Bronchial epithelial cell (primary cell): ENCODE measurements around the gene MRPL51. TPM values are rescaled to one million over a fixed set of nuclear protein-coding genes. Genes with fewer than 3 reads are reported as not detected.
A peak's percentile ranks its signal among the peaks of the same experiment; 100 is the strongest.
"Not testable (repeated sequence)": the region's sequence is repeated elsewhere in the genome, so short reads cannot be mapped to it uniquely, and the experiment has no call there.

Experiments used
- DNase-seq: peaks from one replicate; pipeline ENCODE4 v3.0.0-alpha.2; 2010; ENCODE audit warnings: low read depth
- FAIRE-seq: peaks from 2 replicates; lab custom pipeline; 2011; peaks lifted over from hg19 to GRCh38; lab: Jason Lieb, UNC
- H3K27me3 ChIP-seq: 2 replicates; pipeline ENCODE4 v1.5.1; 2011; ENCODE audit warnings: low read length; ENCODE audit not compliant: control insufficient read depth, insufficient read depth
- H3K36me3 ChIP-seq: 2 replicates; pipeline ENCODE4 v1.5.1; 2011; ENCODE audit warnings: low read length; ENCODE audit not compliant: control insufficient read depth, insufficient read depth
- H3K4me3 ChIP-seq: 2 replicates; pipeline ENCODE4 v1.5.1; 2011; ENCODE audit warnings: mild to moderate bottlenecking, low read depth, low read length, control low read depth
- total RNA-seq: library from RNA; depleted of rRNA; stranded (reverse); fragments of >200 nt; gene quantifications from 2 replicates; pipeline ENCODE4 v1.2.1, GENCODE V29; 2014
- TF ChIP-seq, protein P1 (sequence below): IDR thresholded peaks from 2 replicates; pipeline ENCODE4 v1.5.1; 2011; ENCODE audit warnings: mild to moderate bottlenecking, moderate library complexity, low read length, control low read depth, inconsistent platforms; ENCODE audit not compliant: insufficient read depth, severe bottlenecking

Gene MRPL51
- total RNA-seq, 1 donor from 2014 or later: 61.1 TPM

DNA sequence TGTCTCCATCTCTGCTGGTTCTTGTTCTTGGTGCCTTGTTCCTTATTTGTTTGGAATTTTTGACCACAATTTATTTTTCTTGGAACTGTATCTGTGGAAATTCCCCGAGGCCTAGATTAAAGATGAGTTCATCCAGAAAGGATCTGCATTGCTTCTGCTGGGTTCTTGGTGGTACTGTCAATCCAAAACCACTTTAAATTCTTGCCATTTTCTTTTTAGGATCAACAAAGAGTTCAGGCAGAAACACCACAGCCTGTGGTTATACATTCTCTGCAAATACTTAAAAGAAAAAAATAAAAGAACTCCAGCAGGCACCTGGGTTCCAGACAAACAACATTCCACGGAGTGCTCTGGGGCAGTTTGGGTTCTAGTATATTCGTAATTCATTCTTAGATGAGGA, 16.6 kb downstream of the MRPL51 start:
- H3K36me3 ChIP-seq: no peaks in the 10 kb centered on the region
- TF ChIP-seq, protein P1, sequence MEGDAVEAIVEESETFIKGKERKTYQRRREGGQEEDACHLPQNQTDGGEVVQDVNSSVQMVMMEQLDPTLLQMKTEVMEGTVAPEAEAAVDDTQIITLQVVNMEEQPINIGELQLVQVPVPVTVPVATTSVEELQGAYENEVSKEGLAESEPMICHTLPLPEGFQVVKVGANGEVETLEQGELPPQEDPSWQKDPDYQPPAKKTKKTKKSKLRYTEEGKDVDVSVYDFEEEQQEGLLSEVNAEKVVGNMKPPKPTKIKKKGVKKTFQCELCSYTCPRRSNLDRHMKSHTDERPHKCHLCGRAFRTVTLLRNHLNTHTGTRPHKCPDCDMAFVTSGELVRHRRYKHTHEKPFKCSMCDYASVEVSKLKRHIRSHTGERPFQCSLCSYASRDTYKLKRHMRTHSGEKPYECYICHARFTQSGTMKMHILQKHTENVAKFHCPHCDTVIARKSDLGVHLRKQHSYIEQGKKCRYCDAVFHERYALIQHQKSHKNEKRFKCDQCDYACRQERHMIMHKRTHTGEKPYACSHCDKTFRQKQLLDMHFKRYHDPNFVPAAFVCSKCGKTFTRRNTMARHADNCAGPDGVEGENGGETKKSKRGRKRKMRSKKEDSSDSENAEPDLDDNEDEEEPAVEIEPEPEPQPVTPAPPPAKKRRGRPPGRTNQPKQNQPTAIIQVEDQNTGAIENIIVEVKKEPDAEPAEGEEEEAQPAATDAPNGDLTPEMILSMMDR: no peak
- peaks cover 2% of the 10 kb centered on the region for H3K27me3 ChIP-seq
- FAIRE-seq: no peak
- no peak for DNase-seq
- H3K4me3 ChIP-seq: no peak overlapping the region

DNA sequence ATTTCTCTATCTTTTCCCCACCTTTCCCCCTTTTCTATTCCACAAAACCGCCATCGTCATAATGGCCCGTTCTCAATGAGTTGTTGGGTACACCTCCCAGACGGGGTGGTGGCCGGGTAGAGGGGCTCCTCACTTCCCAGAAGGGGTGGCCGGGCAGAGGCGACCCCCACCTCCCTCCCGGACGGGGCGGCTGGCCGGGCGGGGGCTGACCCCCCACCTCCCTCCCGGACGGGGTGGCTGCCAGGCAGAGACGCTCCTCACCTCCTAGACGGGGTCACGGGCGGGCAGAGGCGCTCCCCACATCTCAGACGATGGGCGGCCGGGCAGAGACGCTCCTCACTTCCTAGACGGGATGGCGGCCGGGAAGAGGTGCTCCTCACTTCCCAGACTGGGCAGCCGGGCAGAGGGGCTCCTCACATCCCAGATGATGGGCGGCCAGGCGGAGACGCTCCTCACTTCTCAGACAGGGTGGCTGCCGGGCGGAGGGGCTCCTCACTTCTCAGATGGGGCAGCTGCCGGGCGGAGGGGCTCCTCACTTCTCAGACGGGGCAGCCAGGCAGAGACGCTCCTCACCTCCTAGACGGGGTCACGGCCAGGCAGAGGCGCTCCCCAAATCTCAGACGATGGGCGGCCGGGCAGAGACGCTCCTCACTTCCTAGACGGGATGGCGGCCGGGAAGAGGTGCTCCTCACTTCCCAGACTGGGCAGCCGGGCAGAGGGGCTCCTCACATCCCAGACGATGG, 17.7 kb downstream of the MRPL51 start:
- DNase-seq, FAIRE-seq: not testable (repeated sequence)

DNA sequence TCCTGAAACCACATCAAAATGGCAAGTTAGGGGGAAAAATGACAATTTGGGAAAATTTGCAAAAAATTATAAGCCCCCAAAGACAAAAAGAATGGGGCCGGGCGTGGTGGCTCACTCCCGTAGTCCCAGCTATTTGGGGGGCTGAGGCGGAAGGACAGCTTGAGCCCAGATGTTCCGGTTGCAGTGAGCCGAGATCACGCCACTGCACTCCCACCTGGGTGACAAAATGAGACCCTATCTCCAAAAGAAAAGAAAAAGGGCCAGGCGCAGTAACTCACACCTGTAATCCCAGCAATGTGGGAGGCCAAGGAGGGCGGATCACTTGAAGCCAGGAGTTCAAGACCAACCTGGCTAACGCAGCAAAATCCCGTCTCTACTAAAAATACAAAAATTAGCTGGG, 20.6 kb downstream of the MRPL51 start:
- TF ChIP-seq, protein P1: no peak
- FAIRE-seq: no peak

More for the DNA sequence above, 17.7 kb downstream of the MRPL51 start:
- H3K36me3 ChIP-seq, H3K4me3 ChIP-seq, H3K27me3 ChIP-seq: not testable (repeated sequence)

DNA sequence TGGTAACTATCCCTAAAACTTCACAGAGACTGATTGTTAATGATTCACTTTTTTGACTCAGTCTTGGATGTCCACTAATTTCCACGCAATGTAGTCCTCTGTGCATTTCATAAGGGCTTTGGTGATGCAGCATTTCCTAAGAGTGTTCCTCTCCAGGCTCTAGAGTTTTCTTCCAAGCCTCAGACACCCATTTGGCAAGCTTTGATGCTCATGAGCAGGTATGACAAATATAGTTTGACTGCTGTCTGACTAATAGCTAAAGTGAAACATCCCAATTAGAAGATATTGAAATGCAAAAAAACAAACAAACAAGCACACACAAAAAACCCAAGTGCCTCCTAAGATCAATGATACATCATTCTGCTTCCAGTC, 21.1 kb downstream of the MRPL51 start:
- FAIRE-seq (no peak), DNase-seq (peak; percentile 92)
- H3K27me3 ChIP-seq: no peaks in the 10 kb centered on the region
- no peaks in the 10 kb centered on the region for H3K36me3 ChIP-seq
- TF ChIP-seq, protein P1: no peak
- no peak overlapping the region for H3K4me3 ChIP-seq

More for the DNA sequence above, 20.6 kb downstream of the MRPL51 start:
- no peak for DNase-seq
- Histone ChIP-seq H3K4me3 (no peak overlapping the region), H3K27me3 (no peaks in the 10 kb centered on the region), H3K36me3 (no peaks in the 10 kb centered on the region)

DNA sequence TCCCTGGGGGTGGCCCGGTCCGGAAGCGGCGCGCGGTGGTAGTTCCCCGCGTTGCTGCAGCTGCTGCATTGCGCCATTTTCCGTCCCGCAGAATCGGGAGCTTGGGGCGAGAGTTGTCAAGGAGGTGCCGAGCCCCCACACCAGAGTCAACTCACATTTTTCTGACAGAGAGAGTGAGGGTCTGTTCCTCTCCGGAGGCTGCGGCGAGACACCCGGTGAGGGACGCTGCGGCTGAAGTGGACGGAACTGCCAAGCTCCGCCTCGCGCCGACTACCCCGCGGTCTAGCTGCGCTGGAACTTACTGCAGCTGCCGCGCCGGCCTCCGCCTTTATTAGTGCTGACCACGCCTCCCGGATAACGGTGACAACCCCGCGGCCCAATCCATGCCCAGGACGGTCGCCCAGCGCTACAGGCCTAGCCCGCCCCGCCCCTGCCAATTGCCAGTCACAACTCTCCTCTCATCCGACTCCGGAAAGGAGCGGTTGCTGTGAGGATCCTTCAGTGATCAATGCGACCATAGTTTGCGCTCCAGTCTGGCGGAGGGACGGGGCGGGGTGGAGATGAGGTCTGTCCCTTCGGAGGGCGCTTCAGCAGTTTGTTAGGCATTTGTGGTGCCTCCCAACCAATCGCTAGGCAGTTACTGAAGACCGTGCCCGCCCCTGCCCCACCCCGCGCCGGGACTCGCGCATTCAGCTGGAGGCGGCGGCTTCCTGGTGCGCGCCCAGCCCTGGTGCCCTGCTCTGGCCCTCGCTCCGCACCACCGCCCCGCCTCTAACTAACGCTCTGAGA, 22.5 kb downstream of the MRPL51 start, which contains the start of gene VAMP1:
Gene VAMP1 (minus strand): TSS at position 303 of the 789 bp plus-strand sequence. CDS start 146 bp downstream, at position 157.
- TF ChIP-seq, protein P1: no peak
- FAIRE-seq (no peak), DNase-seq (peak; percentile 89)
- peak within 1 kb of the TSS; percentile 58 for H3K4me3 ChIP-seq
- H3K27me3 ChIP-seq: no peaks in the 10 kb centered on the region
- H3K36me3 ChIP-seq: peaks cover 2% of the 10 kb centered on the region

DNA sequence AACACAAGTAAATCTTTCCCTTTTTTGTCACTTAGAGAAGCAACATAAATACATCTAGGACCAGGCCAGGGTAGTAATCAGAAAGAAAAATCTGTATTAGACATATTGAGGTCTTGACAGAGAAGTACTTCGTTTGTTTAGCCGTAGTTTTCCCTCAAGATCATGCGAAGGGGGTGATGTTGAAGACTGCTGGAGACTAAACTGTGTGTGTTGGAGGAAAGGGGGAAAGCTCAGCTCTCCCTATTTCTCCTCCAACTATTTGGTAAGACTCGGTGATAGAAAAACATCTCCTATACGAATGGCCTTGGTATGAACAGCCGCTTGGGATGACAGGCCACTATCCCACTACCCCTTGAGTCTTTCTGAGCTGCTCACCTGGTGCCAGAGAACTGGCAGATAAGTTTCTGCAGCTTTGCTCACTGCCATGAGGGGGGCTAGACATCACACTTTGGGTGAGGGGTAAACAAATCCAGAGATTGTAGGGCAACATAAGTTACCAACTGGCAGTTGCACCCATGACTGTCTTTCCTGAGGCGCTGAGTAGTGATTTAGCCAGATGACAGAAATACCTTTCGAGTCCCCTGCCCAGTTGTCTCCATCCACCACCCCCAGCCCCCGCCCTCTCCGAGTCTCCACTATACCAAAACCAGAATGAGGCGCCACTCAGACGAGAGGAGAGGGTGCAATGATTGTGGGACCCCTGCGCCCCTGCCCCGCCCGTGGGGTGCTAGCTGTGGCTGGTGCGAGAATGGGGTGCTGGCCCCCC, 23.3 kb downstream of the MRPL51 start:
- no peak for FAIRE-seq
- TF ChIP-seq, protein P1: no peak
- Histone ChIP-seq H3K4me3 (peak overlapping the region; percentile 58), H3K36me3 (peaks cover 2% of the 10 kb centered on the region), H3K27me3 (no peaks in the 10 kb centered on the region)
- DNase-seq: no peak
